SK-N-SH treated with all-trans-retinoic acid at 6 μM for 48 hours (cell line): Measurements from ENCODE around the gene SPEM1.

Source experiments
- ATAC-seq: fragments of 200-7000 bp; cut with Tn5 transposase; 3 replicates; pipeline ENCODE4 v1.9.1; 2020; ENCODE audit warnings: mild to moderate bottlenecking, moderate library complexity
- BACH2 ChIP-seq: fragments of 250-450 bp; sonication (Bioruptor Pico); IDR thresholded peaks from 2 replicates; pipeline ENCODE4 v1.9.0; 2021; ENCODE audit warnings: mild to moderate bottlenecking, borderline replicate concordance
- CSDC2 ChIP-seq: fragments of 250-450 bp; sonication (Bioruptor Pico); IDR thresholded peaks from 2 replicates; pipeline ENCODE4 v1.5.0; 2020; ENCODE audit warnings: mild to moderate bottlenecking, moderate library complexity
- ESRRG ChIP-seq: fragments of 250-450 bp; sonication (Bioruptor Pico); IDR thresholded peaks from 2 replicates; pipeline ENCODE4 v1.6.1; 2021; ENCODE audit warnings: mild to moderate bottlenecking
- GLIS3 ChIP-seq: fragments of 250-450 bp; sonication (Bioruptor Pico); IDR thresholded peaks from 2 replicates; pipeline ENCODE4 v1.5.0; 2020; ENCODE audit warnings: mild to moderate bottlenecking, moderate library complexity
- ISL1 ChIP-seq: fragments of 250-450 bp; sonication (Bioruptor Pico); IDR thresholded peaks from 2 replicates; pipeline ENCODE4 v2.1.2; 2022; ENCODE audit warnings: mild to moderate bottlenecking, moderate library complexity
- SNAI2 ChIP-seq: fragments of 250-450 bp; sonication (Bioruptor Pico); IDR thresholded peaks from 2 replicates; pipeline ENCODE4 v1.5.0; 2020; ENCODE audit warnings: mild to moderate bottlenecking, moderate library complexity
- TOX ChIP-seq: fragments of 250-450 bp; sonication (Bioruptor Pico); IDR thresholded peaks from 2 replicates; pipeline ENCODE4 v1.8.0; 2021; ENCODE audit warnings: mild to moderate bottlenecking, moderate library complexity, borderline replicate concordance
- ZFP3 ChIP-seq: fragments of 250-450 bp; sonication (Bioruptor Pico); IDR thresholded peaks from 2 replicates; pipeline ENCODE4 v1.5.0; 2020; ENCODE audit warnings: mild to moderate bottlenecking, moderate library complexity
- ZFP30 ChIP-seq: fragments of 450-650 bp; formaldehyde crosslinking; IDR thresholded peaks from 2 replicates; pipeline ENCODE4 v1.5.0; 2022; ENCODE audit warnings: mild to moderate bottlenecking, moderate library complexity
- ZNF565 ChIP-seq: fragments of 450-650 bp; formaldehyde crosslinking; conservative IDR thresholded peaks from 2 replicates; pipeline ENCODE4 v1.5.0; 2020; ENCODE audit warnings: low read depth, mild to moderate bottlenecking, moderate library complexity
- ZNF70 ChIP-seq: fragments of 450-650 bp; formaldehyde crosslinking; IDR thresholded peaks from 2 replicates; pipeline ENCODE4 v1.5.0; 2020; ENCODE audit warnings: mild to moderate bottlenecking, moderate library complexity
- ZNF8 ChIP-seq: fragments of 450-650 bp; formaldehyde crosslinking; IDR thresholded peaks from 2 replicates; pipeline ENCODE4 v1.5.0; 2020; ENCODE audit warnings: mild to moderate bottlenecking, moderate library complexity
- TF ChIP-seq, protein P1 (sequence below): fragments of 250-450 bp; sonication (Bioruptor Pico); IDR thresholded peaks from 2 replicates; pipeline ENCODE4 v1.5.0; 2020; ENCODE audit warnings: mild to moderate bottlenecking, moderate library complexity
- TF ChIP-seq, protein P2 (sequence below): fragments of 250-450 bp; sonication (Bioruptor Pico); IDR thresholded peaks from 2 replicates; pipeline ENCODE4 v1.8.0; 2020; ENCODE audit warnings: mild to moderate bottlenecking, moderate library complexity, borderline replicate concordance
- TF ChIP-seq, protein P3 (sequence below): fragments of 250-450 bp; sonication (Bioruptor Pico); IDR thresholded peaks from 2 replicates; pipeline ENCODE4 v1.5.1; 2020; ENCODE audit warnings: low read depth, mild to moderate bottlenecking, moderate library complexity
- TF ChIP-seq, protein P4 (sequence below): fragments of 250-450 bp; sonication (Bioruptor Pico); IDR thresholded peaks from 2 replicates; pipeline ENCODE4 v1.5.1; 2021; ENCODE audit warnings: mild to moderate bottlenecking, moderate library complexity

Gene SPEM1

DNA sequence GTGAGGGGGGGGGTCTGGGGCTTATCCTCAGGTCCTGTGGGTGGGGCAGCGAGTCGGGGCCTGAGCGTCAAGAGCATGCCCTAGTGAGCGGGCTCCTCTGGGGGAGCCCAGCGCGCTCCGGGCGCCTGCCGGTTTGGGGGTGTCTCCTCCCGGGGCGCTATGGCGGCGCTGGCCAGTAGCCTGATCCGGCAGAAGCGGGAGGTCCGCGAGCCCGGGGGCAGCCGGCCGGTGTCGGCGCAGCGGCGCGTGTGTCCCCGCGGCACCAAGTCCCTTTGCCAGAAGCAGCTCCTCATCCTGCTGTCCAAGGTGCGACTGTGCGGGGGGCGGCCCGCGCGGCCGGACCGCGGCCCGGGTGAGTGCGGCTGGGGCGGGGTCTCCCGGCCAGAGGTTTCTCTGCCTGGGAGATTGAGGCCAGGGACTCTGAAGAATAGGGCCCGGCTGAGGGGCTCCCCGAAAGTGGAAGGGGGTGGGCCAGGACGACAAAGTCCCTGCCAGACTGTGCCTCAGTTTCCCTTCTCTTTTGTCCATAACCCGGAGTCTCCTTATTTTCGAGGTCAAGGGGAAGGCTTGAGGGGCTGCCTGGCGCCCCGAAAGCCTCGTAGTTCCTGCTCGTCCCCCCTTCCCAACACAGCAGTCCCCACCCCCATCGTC lies 19.5 kb downstream of the SPEM1 start, which contains the start of gene FGF11:
Gene FGF11 (plus strand): TSS at position 51 of the 651 bp plus-strand sequence. CDS start 109 bp downstream, at position 160.
- TF ChIP-seq ZNF565 (CRISPR knock-in tag): no peak
- TF ChIP-seq, protein P1, sequence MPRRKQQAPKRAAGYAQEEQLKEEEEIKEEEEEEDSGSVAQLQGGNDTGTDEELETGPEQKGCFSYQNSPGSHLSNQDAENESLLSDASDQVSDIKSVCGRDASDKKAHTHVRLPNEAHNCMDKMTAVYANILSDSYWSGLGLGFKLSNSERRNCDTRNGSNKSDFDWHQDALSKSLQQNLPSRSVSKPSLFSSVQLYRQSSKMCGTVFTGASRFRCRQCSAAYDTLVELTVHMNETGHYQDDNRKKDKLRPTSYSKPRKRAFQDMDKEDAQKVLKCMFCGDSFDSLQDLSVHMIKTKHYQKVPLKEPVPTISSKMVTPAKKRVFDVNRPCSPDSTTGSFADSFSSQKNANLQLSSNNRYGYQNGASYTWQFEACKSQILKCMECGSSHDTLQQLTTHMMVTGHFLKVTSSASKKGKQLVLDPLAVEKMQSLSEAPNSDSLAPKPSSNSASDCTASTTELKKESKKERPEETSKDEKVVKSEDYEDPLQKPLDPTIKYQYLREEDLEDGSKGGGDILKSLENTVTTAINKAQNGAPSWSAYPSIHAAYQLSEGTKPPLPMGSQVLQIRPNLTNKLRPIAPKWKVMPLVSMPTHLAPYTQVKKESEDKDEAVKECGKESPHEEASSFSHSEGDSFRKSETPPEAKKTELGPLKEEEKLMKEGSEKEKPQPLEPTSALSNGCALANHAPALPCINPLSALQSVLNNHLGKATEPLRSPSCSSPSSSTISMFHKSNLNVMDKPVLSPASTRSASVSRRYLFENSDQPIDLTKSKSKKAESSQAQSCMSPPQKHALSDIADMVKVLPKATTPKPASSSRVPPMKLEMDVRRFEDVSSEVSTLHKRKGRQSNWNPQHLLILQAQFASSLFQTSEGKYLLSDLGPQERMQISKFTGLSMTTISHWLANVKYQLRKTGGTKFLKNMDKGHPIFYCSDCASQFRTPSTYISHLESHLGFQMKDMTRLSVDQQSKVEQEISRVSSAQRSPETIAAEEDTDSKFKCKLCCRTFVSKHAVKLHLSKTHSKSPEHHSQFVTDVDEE (CRISPR knock-in tag): no peak
- TF ChIP-seq CSDC2 (CRISPR knock-in tag): no peak
- TF ChIP-seq, protein P2, sequence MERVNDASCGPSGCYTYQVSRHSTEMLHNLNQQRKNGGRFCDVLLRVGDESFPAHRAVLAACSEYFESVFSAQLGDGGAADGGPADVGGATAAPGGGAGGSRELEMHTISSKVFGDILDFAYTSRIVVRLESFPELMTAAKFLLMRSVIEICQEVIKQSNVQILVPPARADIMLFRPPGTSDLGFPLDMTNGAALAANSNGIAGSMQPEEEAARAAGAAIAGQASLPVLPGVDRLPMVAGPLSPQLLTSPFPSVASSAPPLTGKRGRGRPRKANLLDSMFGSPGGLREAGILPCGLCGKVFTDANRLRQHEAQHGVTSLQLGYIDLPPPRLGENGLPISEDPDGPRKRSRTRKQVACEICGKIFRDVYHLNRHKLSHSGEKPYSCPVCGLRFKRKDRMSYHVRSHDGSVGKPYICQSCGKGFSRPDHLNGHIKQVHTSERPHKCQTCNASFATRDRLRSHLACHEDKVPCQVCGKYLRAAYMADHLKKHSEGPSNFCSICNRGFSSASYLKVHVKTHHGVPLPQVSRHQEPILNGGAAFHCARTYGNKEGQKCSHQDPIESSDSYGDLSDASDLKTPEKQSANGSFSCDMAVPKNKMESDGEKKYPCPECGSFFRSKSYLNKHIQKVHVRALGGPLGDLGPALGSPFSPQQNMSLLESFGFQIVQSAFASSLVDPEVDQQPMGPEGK (CRISPR knock-in tag): no peak
- TF ChIP-seq ZNF70: no peak
- TF ChIP-seq, all 23 proteins: peak for 0
- ATAC-seq: no peak; the same call in 2 of the 3 replicates

DNA sequence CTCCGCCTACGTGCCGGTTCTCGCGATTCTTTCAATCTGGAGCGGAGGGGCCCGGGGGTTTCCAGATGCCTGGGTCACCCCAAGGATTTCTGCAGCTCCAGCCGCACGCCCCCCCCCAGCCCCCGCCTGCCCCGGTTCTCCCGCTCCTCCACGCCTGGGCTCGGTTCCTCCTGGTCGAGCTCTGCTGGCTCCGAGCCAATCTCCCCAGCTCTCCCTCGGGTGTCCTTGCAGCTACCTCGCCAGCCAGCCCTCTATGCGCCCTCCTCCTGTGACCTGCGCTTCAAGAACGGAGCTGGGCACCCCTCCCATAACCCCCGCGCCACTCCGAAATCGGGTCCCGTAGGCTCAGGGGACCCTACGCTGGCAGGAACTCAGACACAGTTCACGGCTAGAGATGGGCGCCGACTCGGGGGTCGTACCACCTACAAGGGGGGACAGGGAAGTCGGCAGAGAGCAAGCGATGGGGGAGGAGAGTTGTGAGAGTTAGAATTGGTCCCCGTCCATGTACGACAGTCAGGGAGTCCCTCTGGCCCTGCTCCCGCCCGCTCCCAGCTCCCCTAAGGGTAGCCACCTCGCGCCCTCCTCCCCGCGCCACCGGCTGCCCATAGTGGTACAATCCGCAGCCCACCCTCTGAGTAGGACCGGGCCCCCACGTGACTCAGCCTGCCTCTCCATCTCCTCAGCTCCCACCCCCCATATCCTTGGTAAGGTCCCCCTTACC lies 20.1 kb downstream of the SPEM1 start:
- TF ChIP-seq, protein P3, sequence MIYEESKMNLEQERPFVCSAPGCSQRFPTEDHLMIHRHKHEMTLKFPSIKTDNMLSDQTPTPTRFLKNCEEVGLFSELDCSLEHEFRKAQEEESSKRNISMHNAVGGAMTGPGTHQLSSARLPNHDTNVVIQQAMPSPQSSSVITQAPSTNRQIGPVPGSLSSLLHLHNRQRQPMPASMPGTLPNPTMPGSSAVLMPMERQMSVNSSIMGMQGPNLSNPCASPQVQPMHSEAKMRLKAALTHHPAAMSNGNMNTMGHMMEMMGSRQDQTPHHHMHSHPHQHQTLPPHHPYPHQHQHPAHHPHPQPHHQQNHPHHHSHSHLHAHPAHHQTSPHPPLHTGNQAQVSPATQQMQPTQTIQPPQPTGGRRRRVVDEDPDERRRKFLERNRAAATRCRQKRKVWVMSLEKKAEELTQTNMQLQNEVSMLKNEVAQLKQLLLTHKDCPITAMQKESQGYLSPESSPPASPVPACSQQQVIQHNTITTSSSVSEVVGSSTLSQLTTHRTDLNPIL (CRISPR knock-in tag): no peak
- TF ChIP-seq GLIS3: no peak
- TF ChIP-seq, protein P2 (CRISPR knock-in tag): no peak
- TF ChIP-seq ESRRG (CRISPR knock-in tag): no peak
- TF ChIP-seq ZNF70: no peak
- no peak for TF ChIP-seq ZFP3 (CRISPR knock-in tag)
- TF ChIP-seq TOX (CRISPR knock-in tag): no peak
- TF ChIP-seq, protein P4, sequence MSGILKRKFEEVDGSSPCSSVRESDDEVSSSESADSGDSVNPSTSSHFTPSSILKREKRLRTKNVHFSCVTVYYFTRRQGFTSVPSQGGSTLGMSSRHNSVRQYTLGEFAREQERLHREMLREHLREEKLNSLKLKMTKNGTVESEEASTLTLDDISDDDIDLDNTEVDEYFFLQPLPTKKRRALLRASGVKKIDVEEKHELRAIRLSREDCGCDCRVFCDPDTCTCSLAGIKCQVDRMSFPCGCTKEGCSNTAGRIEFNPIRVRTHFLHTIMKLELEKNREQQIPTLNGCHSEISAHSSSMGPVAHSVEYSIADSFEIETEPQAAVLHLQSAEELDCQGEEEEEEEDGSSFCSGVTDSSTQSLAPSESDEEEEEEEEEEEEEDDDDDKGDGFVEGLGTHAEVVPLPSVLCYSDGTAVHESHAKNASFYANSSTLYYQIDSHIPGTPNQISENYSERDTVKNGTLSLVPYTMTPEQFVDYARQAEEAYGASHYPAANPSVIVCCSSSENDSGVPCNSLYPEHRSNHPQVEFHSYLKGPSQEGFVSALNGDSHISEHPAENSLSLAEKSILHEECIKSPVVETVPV (CRISPR knock-in tag): no peak
- no peak for TF ChIP-seq ZNF565 (CRISPR knock-in tag)
- no peak for TF ChIP-seq ISL1 (CRISPR knock-in tag)
- no peak for TF ChIP-seq SNAI2 (CRISPR knock-in tag)
- no peak for TF ChIP-seq ZNF8 (CRISPR knock-in tag)
- no peak for TF ChIP-seq BACH2 (CRISPR knock-in tag)
- ATAC-seq: peak; percentile 40

DNA sequence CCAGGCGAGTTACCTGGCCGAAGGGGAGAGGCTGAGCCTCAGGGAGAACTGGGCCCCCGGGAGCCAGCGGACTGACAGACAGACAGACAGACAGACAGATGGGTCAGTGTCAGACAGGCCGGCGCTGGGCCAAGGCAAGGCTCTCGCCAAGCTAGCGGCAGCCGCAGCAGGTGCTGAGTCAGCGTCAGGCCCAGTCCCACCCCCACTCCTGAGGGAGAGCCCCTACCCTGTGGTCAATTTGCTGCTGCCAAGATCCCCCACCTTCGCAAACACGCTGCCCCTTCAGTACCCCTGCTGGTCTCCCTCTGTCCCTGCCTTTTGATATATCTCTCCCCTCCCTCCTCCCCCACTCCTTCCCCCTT lies 20.7 kb downstream of the SPEM1 start:
- peak; percentile 52 for ATAC-seq

More for the DNA sequence above, 20.7 kb downstream of the SPEM1 start:
- TF ChIP-seq, protein P2 (CRISPR knock-in tag): peak; percentile 25; the same call in 1 of the 2 replicates
- TF ChIP-seq ZFP30 (CRISPR knock-in tag) (no peak), ZNF8 (CRISPR knock-in tag) (no peak)
- TF ChIP-seq, all 23 proteins: peak for 1
